KMS-11 (cell line): ENCODE measurements around the gene CDC23.
"Not testable (repeated sequence)": the region's sequence is repeated elsewhere in the genome, so short reads cannot be mapped to it uniquely, and the experiment has no call there.

Experiments
- H2AFZ ChIP-seq: fragments of 200-600 bp; sonication (generic); 2 replicates; pipeline ENCODE4 v1.6.1; 2016; ENCODE audit warnings: antibody characterized with exemption, mixed run types, low read depth
- H3K27ac ChIP-seq: fragments of 200-600 bp; sonication (generic); 2 replicates; pipeline ENCODE4 v1.6.1; 2016; ENCODE audit warnings: mild to moderate bottlenecking, mixed run types
- H3K27me3 ChIP-seq: fragments of 200-600 bp; sonication (generic); 2 replicates; pipeline ENCODE4 v1.6.1; 2017; ENCODE audit warnings: mild to moderate bottlenecking, low read depth, mixed run types, moderate library complexity; ENCODE audit not compliant: insufficient read depth
- H3K36me3 ChIP-seq: fragments of 200-600 bp; sonication (generic); 2 replicates; pipeline ENCODE4 v1.6.1; 2017; ENCODE audit warnings: mild to moderate bottlenecking, mixed run types; ENCODE audit not compliant: insufficient read depth
- H3K4me1 ChIP-seq: fragments of 200-600 bp; sonication (generic); 2 replicates; pipeline ENCODE4 v1.6.1; 2016; ENCODE audit warnings: mild to moderate bottlenecking, low read depth, mixed run types; ENCODE audit not compliant: poor library complexity, severe bottlenecking
- H3K4me2 ChIP-seq: fragments of 200-600 bp; sonication (generic); 2 replicates; pipeline ENCODE4 v1.7.0; 2016; ENCODE audit warnings: mild to moderate bottlenecking, mixed run types
- H3K4me3 ChIP-seq: fragments of 200-600 bp; sonication (generic); IDR thresholded peaks from 2 replicates; pipeline ENCODE4 v1.6.1; 2017; ENCODE audit warnings: low read depth, low read length, mixed read lengths; ENCODE audit not compliant: insufficient read depth
- H3K79me2 ChIP-seq: fragments of 200-600 bp; sonication (generic); 2 replicates; pipeline ENCODE4 v1.6.1; 2016; ENCODE audit warnings: low read depth, mixed run types; ENCODE audit not compliant: insufficient read depth
- H3K9ac ChIP-seq: fragments of 200-600 bp; sonication (generic); 2 replicates; pipeline ENCODE4 v1.6.1; 2016; ENCODE audit warnings: mild to moderate bottlenecking, mixed run types
- H4K20me1 ChIP-seq: fragments of 200-600 bp; sonication (generic); 2 replicates; pipeline ENCODE4 v1.6.1; 2016; ENCODE audit warnings: mild to moderate bottlenecking, mixed run types; ENCODE audit not compliant: insufficient read depth
- TF ChIP-seq, protein P1 (sequence below): fragments of 200-600 bp; sonication (generic); conservative IDR thresholded peaks from 2 replicates; pipeline ENCODE4 v1.6.1; 2017; ENCODE audit warnings: low read depth, mild to moderate bottlenecking, antibody characterized with exemption, low read length, moderate library complexity, mixed read lengths

Gene CDC23

DNA sequence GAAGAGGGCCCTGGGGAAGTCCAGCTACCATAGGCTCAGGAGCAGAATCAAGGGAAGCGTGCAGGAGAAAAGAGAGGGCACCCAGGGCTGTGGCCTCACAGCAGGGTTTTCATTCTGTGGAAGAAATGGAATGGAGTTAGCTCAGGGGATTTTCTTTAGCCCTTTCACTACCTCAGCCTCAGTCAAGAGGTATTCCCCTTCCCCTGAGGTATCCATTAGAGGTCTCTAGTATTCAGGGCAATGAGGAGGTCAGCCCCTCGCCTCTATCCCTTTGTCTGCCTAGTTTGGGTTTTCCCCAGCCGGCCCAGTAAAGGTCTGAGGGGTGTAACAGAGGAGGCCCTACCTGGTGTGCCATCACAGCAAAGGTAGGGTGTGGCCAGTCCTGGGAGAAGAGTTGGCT lies 39.8 kb upstream of the CDC23 start:
- H3K4me2 ChIP-seq, result no peak overlapping the region
- H3K36me3 ChIP-seq, result no peaks in the 10 kb centered on the region
- H4K20me1 ChIP-seq, result no peaks in the 10 kb centered on the region
- no peak overlapping the region for H2AFZ ChIP-seq
- H3K4me3 ChIP-seq, result no peak overlapping the region
- H3K79me2 ChIP-seq, result no peaks in the 10 kb centered on the region
- no peaks in the 10 kb centered on the region for H3K4me1 ChIP-seq
- TF ChIP-seq, protein P1, sequence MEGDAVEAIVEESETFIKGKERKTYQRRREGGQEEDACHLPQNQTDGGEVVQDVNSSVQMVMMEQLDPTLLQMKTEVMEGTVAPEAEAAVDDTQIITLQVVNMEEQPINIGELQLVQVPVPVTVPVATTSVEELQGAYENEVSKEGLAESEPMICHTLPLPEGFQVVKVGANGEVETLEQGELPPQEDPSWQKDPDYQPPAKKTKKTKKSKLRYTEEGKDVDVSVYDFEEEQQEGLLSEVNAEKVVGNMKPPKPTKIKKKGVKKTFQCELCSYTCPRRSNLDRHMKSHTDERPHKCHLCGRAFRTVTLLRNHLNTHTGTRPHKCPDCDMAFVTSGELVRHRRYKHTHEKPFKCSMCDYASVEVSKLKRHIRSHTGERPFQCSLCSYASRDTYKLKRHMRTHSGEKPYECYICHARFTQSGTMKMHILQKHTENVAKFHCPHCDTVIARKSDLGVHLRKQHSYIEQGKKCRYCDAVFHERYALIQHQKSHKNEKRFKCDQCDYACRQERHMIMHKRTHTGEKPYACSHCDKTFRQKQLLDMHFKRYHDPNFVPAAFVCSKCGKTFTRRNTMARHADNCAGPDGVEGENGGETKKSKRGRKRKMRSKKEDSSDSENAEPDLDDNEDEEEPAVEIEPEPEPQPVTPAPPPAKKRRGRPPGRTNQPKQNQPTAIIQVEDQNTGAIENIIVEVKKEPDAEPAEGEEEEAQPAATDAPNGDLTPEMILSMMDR, result no peak
- H3K27me3 ChIP-seq, result no peaks in the 10 kb centered on the region
- H3K27ac ChIP-seq, result no peak overlapping the region
- no peak overlapping the region for H3K9ac ChIP-seq

DNA sequence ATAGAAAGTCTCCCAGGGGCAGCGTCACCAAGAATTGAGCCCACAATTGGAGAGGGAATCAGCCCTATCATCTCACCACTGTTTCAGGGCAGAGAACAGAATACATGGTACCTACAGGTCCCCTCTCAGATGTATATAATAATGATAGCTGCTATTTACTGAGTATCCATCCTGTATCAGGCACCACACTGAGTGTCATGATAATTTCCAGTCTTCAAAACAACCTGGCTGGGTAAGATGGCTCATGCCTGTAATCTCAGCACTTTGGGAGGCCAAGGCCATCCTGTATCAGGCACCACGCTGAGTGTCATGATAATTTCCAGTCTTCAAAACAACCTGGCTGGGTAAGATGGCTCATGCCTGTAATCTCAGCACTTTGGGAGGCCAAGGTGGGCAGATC lies 34.7 kb upstream of the CDC23 start:
- H3K9ac ChIP-seq, H3K36me3 ChIP-seq, H3K27ac ChIP-seq, H3K4me2 ChIP-seq, H4K20me1 ChIP-seq, H2AFZ ChIP-seq, H3K79me2 ChIP-seq, H3K27me3 ChIP-seq, H3K4me3 ChIP-seq, H3K4me1 ChIP-seq: not testable (repeated sequence)

DNA sequence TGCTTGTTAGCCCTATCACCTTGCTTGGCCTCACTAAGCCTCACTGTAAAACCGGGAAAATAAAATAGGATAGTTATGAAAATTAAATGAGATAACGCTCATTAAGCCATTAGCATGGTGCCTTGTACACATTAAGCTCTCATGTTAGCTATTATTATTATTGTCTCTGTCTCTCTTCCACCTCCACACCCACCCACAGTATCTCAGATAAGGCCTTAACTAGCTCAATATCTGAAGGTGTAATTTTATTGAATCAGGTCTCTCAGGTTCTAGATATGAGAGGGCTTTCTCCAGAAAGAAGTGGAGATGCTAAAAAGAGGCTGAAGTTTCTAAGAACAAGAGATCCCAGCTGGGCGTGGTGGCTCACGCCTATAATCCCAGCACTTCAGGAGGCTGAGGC lies 33.7 kb upstream of the CDC23 start:
- TF ChIP-seq, protein P1, result no peak

DNA sequence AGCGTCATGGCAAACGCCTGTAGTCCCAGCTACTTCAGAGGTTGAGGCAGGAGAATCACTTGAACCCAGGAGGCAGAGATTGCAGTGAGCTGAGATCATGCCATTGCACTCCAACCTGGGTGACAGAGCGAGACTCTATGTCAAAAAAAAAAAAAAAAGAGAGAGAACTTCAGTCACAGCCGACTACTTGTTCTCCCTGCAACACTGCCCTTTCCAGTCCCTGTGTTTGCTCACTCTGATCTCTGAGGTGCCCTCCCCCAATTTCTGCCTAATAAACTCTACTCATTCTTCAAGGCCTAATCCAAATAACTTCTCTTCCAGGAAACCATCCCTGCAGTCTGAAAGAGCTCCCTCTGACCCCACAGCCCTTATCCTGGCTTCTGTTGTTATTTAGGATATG lies 33.2 kb upstream of the CDC23 start:
- no peak overlapping the region for H2AFZ ChIP-seq
- H3K79me2 ChIP-seq, result no peaks in the 10 kb centered on the region
- H3K4me3 ChIP-seq, result no peak overlapping the region
- no peaks in the 10 kb centered on the region for H3K27me3 ChIP-seq
- H3K4me1 ChIP-seq, result no peaks in the 10 kb centered on the region
- no peak overlapping the region for H3K27ac ChIP-seq
- TF ChIP-seq, protein P1, result no peak
- no peaks in the 10 kb centered on the region for H3K36me3 ChIP-seq
- no peak overlapping the region for H3K9ac ChIP-seq
- no peak overlapping the region for H3K4me2 ChIP-seq
- H4K20me1 ChIP-seq, result no peaks in the 10 kb centered on the region

More for the DNA sequence above, 33.7 kb upstream of the CDC23 start:
- Histone ChIP-seq H3K4me1 (no peaks in the 10 kb centered on the region), H3K4me3 (no peak overlapping the region), H3K4me2 (no peak overlapping the region), H3K9ac (no peak overlapping the region), H2AFZ (no peak overlapping the region), H3K36me3 (no peaks in the 10 kb centered on the region), H4K20me1 (no peaks in the 10 kb centered on the region), H3K27ac (no peak overlapping the region), H3K27me3 (no peaks in the 10 kb centered on the region), H3K79me2 (no peaks in the 10 kb centered on the region)

GRCh38 chr5:138245717-138246116 lies 32.6 kb upstream of the CDC23 start:
- no peaks in the 10 kb centered on the region for H4K20me1 ChIP-seq
- H3K9ac ChIP-seq, result no peak overlapping the region
- no peaks in the 10 kb centered on the region for H3K27me3 ChIP-seq
- H3K36me3 ChIP-seq, result no peaks in the 10 kb centered on the region
- H3K4me1 ChIP-seq, result no peaks in the 10 kb centered on the region
- H2AFZ ChIP-seq, result no peak overlapping the region
- H3K4me2 ChIP-seq, result no peak overlapping the region
- no peaks in the 10 kb centered on the region for H3K79me2 ChIP-seq
- TF ChIP-seq, protein P1, result no peak
- no peak overlapping the region for H3K4me3 ChIP-seq
- no peak overlapping the region for H3K27ac ChIP-seq
